ENCODE results near the gene FARS2.

DNA sequence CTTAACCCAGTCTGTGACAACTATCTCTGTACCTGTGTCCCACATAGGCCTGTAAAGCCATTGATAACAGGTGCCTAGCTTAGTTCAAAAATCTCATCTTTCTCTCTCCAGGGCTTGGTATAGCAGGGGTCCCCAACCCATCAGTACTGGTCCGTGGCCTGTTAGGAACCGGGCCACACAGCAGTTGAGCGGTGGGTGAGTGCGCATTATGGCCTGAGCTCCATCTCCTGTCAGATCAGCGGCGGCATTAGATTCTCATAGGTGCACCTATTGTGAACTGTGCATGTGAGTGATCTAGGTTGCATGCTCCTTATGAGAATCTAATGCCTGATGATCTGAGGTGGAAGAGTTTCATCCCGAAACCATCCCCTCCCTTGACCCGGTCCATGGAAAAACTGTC is 3.9 kb upstream of the FARS2 start:
- TF ChIP-seq, protein P1, sequence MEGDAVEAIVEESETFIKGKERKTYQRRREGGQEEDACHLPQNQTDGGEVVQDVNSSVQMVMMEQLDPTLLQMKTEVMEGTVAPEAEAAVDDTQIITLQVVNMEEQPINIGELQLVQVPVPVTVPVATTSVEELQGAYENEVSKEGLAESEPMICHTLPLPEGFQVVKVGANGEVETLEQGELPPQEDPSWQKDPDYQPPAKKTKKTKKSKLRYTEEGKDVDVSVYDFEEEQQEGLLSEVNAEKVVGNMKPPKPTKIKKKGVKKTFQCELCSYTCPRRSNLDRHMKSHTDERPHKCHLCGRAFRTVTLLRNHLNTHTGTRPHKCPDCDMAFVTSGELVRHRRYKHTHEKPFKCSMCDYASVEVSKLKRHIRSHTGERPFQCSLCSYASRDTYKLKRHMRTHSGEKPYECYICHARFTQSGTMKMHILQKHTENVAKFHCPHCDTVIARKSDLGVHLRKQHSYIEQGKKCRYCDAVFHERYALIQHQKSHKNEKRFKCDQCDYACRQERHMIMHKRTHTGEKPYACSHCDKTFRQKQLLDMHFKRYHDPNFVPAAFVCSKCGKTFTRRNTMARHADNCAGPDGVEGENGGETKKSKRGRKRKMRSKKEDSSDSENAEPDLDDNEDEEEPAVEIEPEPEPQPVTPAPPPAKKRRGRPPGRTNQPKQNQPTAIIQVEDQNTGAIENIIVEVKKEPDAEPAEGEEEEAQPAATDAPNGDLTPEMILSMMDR (conservative IDR thresholded peaks at IDR 0.05 in 1 of 2, IDR thresholded peaks at IDR 0.05 in 1 of 2; ENCODE audit: low read depth in 1 of 2, low read length in 2 of 2), result no peak
- TF ChIP-seq EZH2 (IDR thresholded peaks at IDR 0.05; ENCODE audit: low read length, missing control alignments), result no peak

Data from fibroblast of lung (primary cell).